Common myeloid progenitor, CD34-positive (primary cell): ENCODE data around the gene CDH4.

ENCODE experiments used
- CTCF ChIA-PET: fragments of 350-600 bp; sonication (Branson Sonifier 250); formaldehyde crosslinking; loops from one replicate; lab custom pipeline; 2021; ENCODE audit warnings: antibody characterized with exemption; lab: Charles Lee
- POLR2A ChIA-PET: fragments of 350-600 bp; sonication (Branson Sonifier 250); formaldehyde crosslinking; loops from one replicate; lab custom pipeline; 2021; ENCODE audit warnings: antibody characterized with exemption; lab: Charles Lee
- DNase-seq, 3 donors: peaks; one replicate each; pipeline versions ENCODE4 v3.0.0 to v3.0.0-alpha.2; 2013
- H3K27ac ChIP-seq, 2 experiments: 1 replicate in 1 of 2; 2 replicates in 1 of 2; pipeline ENCODE4 v1.7.0; 2013; ENCODE audit warnings: inconsistent platforms in 2 of 2, low read length in 2 of 2, mild to moderate bottlenecking in 2 of 2, low read depth in 1 of 2, moderate library complexity in 1 of 2; ENCODE audit not compliant: severe bottlenecking in 2 of 2, insufficient read depth in 1 of 2, poor library complexity in 1 of 2
- H3K27me3 ChIP-seq, 5 experiments: replicated peaks in 2 of 5; 1 replicate in 3 of 5; 2 replicates in 2 of 5; pipeline versions ENCODE4 v1.6.1 to v1.7.0; 2013; ENCODE audit warnings: low read length in 4 of 5, mild to moderate bottlenecking in 2 of 5, moderate library complexity in 2 of 5, inconsistent platforms in 1 of 5; ENCODE audit not compliant: insufficient read depth in 5 of 5, control insufficient read depth in 4 of 5
- H3K36me3 ChIP-seq, 4 experiments: 1 replicate in 2 of 4; 2 replicates in 2 of 4; pipeline versions ENCODE4 v1.6.1 to v1.7.0; 2013; ENCODE audit warnings: low read length in 3 of 4, control low read depth in 1 of 4, mild to moderate bottlenecking in 1 of 4; ENCODE audit not compliant: control insufficient read depth in 4 of 4, insufficient read depth in 4 of 4
- H3K4me1 ChIP-seq, 4 experiments: 1 replicate in 3 of 4; 2 replicates in 1 of 4; pipeline versions ENCODE4 v1.6.1 to v1.7.1; 2013; ENCODE audit warnings: low read length in 3 of 4, mild to moderate bottlenecking in 3 of 4, control low read depth in 1 of 4, inconsistent platforms in 1 of 4, moderate library complexity in 1 of 4; ENCODE audit not compliant: control insufficient read depth in 4 of 4, insufficient read depth in 4 of 4; ENCODE audit errors: control extremely low read depth in 1 of 4
- H3K4me3 ChIP-seq, 7 experiments: 1 replicate in 4 of 7; 2 replicates in 3 of 7; pipeline versions ENCODE4 v1.5.1 to v1.7.0; 2013; ENCODE audit warnings: mild to moderate bottlenecking in 7 of 7, low read length in 6 of 7, moderate library complexity in 6 of 7, inconsistent platforms in 2 of 7, low read depth in 2 of 7, control low read depth in 1 of 7; ENCODE audit not compliant: insufficient read depth in 4 of 7, control insufficient read depth in 1 of 7; ENCODE audit errors: extremely low read depth in 1 of 7
- H3K9me3 ChIP-seq, 5 experiments: 1 replicate in 4 of 5; 2 replicates in 1 of 5; pipeline versions ENCODE4 v1.6.1 to v1.7.1; 2013; ENCODE audit warnings: low read length in 4 of 5, mild to moderate bottlenecking in 2 of 5, inconsistent platforms in 1 of 5, low read depth in 1 of 5, moderate library complexity in 1 of 5; ENCODE audit not compliant: control insufficient read depth in 4 of 5, insufficient read depth in 2 of 5; ENCODE audit errors: control extremely low read depth in 1 of 5
- WGBS: methylation state at CpG from one replicate; pipeline ENCODE4 v1.1.5; 2013; ENCODE audit not compliant: insufficient coverage; 5-methylcytosine and 5-hydroxymethylcytosine counted together

The CDH4 gene

GRCh38 chr20:61611401-61612180 is 359.5 kb downstream of the CDH4 start:
- POLR2A ChIA-PET: no interaction called here
- Histone ChIP-seq H3K27ac (no peak overlapping the region), H3K36me3 (no peaks in the 10 kb centered on the region), H3K27me3 (no peaks in the 10 kb centered on the region), H3K4me3 (no peak overlapping the region), H3K4me1 (no peaks in the 10 kb centered on the region), H3K9me3 (peaks cover 0 to 51% (median 5%) of the 10 kb centered on the region in 5 experiments)
- WGBS: 84% methylated on average over 10 of the region's 13 CpGs
- no peak for DNase-seq
- CTCF ChIA-PET: no interaction called here

- POLR2A ChIA-PET: no interaction called here
- CTCF ChIA-PET: no interaction called here
- WGBS: 92% methylated on average over 12 of the region's 13 CpGs
- Histone ChIP-seq H3K27me3 (no peaks in the 10 kb centered on the region), H3K36me3 (no peaks in the 10 kb centered on the region), H3K4me1 (no peaks in the 10 kb centered on the region), H3K27ac (no peak overlapping the region), H3K9me3 (peaks cover 0 to 52% (median 4%) of the 10 kb centered on the region in 5 experiments), H3K4me3 (no peak overlapping the region)
- no peak for DNase-seq
These were observed 362.1 kb downstream of the CDH4 start for GRCh38 chr20:61613917-61614705.

GRCh38 chr20:61614706-61615100 is 362.6 kb downstream of the CDH4 start:
- H3K27ac ChIP-seq: no peak overlapping the region
- no peak for DNase-seq
- H3K4me1 ChIP-seq: no peaks in the 10 kb centered on the region
- 100% methylated on average over 1 of the region's 2 CpGs for WGBS
- no peaks in the 10 kb centered on the region for H3K27me3 ChIP-seq
- CTCF ChIA-PET: no interaction called here
- POLR2A ChIA-PET: no interaction called here
- no peaks in the 10 kb centered on the region for H3K36me3 ChIP-seq
- no peak overlapping the region for H3K4me3 ChIP-seq
- peaks cover 0 to 53% (median 4%) of the 10 kb centered on the region in 5 experiments for H3K9me3 ChIP-seq

GRCh38 chr20:61615806-61616205 is 363.7 kb downstream of the CDH4 start:
- CTCF ChIA-PET: no interaction called here
- Histone ChIP-seq H3K27ac (no peak overlapping the region), H3K27me3 (no peaks in the 10 kb centered on the region), H3K36me3 (no peaks in the 10 kb centered on the region), H3K9me3 (peaks cover 0 to 49% (median 4%) of the 10 kb centered on the region in 5 experiments), H3K4me1 (no peaks in the 10 kb centered on the region), H3K4me3 (no peak overlapping the region)
- POLR2A ChIA-PET: no interaction called here
- no peak for DNase-seq
- 97% methylated on average over 8 of the region's 15 CpGs for WGBS

- DNase-seq: no peak
- no peak overlapping the region for H3K4me3 ChIP-seq
- peaks cover 0 to 36% (median 0%) of the 10 kb centered on the region in 5 experiments for H3K9me3 ChIP-seq
- POLR2A ChIA-PET: no interaction called here
- no peaks in the 10 kb centered on the region for H3K4me1 ChIP-seq
- WGBS: 95% methylated on average over 10 of the region's 10 CpGs
- H3K27me3 ChIP-seq: no peaks in the 10 kb centered on the region
- no peaks in the 10 kb centered on the region for H3K36me3 ChIP-seq
- no peak overlapping the region for H3K27ac ChIP-seq
- CTCF ChIA-PET: no interaction called here
These were observed 367.7 kb downstream of the CDH4 start for GRCh38 chr20:61619751-61620150.

- no CpG with 5 or more reads among the region's 1 CpG for WGBS
- ChIA-PET CTCF (no interaction called here), POLR2A (no interaction called here)
- Histone ChIP-seq H3K9me3 (peaks cover 0 to 38% (median 0%) of the 10 kb centered on the region in 5 experiments), H3K4me1 (no peaks in the 10 kb centered on the region), H3K27ac (no peak overlapping the region), H3K4me3 (no peak overlapping the region), H3K27me3 (no peaks in the 10 kb centered on the region), H3K36me3 (no peaks in the 10 kb centered on the region)
- no peak for DNase-seq
These were observed 368.1 kb downstream of the CDH4 start for GRCh38 chr20:61620174-61620573.
